ENCODE data around the gene AP5Z1. TPM values are rescaled to one million over a fixed set of nuclear protein-coding genes. Genes with fewer than 3 reads are reported as not detected.

Gene AP5Z1
- total RNA-seq, 4 donors from 2014 or later, result 36.6 to 111 (median 44.5) TPM

DNA sequence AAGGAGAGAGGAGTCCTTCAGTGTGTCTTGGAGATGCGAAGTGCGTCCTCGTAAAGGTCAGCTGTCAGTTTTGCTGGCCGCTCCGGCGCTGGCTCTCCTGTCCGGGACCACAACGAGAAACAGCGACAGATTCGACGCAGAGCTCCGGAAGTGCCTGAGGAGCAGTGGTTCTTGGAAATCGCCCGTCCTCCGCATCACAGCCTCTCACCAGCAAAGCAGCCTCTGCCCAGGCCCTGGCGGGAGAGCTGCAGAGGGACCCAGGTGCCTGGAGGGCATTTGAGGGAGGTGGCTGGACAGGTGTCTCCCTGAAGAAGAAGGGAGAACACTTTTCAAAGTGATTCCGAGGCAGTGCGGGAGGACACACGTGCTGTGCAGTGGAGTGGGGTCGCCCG is 11.6 kb upstream of the AP5Z1 start:
- H3K27me3 ChIP-seq, result no peaks in the 10 kb centered on the region
- H3K36me3 ChIP-seq, result peaks cover 0 to 45% (median 20%) of the 10 kb centered on the region in 4 donors
- no peak overlapping the region for H3K4me3 ChIP-seq
- in situ Hi-C loops (cut with MboI; ENCODE audit: low pct_ligation_motif_present in 1 of 4, low pct_unique_long_range_greater_than_20kb in 1 of 4, low sequenced_read_pairs in 3 of 4) (loop anchor here in 2 of 4 donors (25.0 kb wide), 1 partner anchor 151 kb away; no protein-coding TSS in a partner anchor), intact Hi-C loops (cut with DNase I; ENCODE audit: low total_unique reads) (no loop called here)
- no peak for TF ChIP-seq EP300 (IDR thresholded peaks at IDR 0.05; ENCODE audit: low read depth)
- TF ChIP-seq POLR2AphosphoS5 (IDR thresholded peaks at IDR 0.05), result no peak
- TF ChIP-seq, protein P1, sequence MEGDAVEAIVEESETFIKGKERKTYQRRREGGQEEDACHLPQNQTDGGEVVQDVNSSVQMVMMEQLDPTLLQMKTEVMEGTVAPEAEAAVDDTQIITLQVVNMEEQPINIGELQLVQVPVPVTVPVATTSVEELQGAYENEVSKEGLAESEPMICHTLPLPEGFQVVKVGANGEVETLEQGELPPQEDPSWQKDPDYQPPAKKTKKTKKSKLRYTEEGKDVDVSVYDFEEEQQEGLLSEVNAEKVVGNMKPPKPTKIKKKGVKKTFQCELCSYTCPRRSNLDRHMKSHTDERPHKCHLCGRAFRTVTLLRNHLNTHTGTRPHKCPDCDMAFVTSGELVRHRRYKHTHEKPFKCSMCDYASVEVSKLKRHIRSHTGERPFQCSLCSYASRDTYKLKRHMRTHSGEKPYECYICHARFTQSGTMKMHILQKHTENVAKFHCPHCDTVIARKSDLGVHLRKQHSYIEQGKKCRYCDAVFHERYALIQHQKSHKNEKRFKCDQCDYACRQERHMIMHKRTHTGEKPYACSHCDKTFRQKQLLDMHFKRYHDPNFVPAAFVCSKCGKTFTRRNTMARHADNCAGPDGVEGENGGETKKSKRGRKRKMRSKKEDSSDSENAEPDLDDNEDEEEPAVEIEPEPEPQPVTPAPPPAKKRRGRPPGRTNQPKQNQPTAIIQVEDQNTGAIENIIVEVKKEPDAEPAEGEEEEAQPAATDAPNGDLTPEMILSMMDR (IDR thresholded peaks at IDR 0.05), result no peak
- TF ChIP-seq POLR2A (IDR thresholded peaks at IDR 0.05), result no peak
- peaks cover 0 to 15% (median 8%) of the 10 kb centered on the region in 4 donors for H3K4me1 ChIP-seq
- H3K27ac ChIP-seq, result no peak overlapping the region
- no peak for DNase-seq
- WGBS, 2 donors (ENCODE audit: low coverage in 1 of 2), result 96 to 100% methylated on average over 4 to 21 of the region's 21 CpGs
- no peaks in the 10 kb centered on the region for H3K9me3 ChIP-seq

DNA sequence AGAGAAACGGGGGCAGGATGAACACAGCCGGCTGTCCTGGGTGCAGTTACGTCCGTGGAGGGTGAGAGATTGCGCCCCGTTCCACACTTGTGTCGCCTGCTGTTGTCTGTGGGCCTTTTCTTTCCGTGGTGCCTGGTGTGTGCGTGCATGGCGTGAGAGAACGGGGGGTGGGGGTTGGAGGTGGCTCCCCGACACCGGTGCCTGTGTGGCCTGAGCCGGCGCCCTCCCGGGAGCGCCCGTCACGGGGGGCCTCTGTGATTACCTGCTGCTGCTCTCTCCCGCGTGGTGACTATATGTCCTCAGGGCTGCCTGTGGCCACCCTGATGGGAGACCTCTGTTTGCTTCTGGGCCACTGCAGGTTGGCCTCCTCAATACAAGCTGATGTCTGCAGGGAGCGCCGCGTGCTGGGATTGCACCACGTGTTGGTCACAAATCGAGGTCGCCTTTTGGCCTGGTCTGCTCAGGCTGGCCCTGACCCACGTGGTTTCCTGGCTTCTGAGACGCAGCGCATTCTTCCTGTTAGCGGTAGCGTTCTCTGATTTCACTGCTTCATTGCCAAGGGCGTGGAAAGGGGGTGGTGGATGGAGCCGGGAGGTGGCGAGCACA is 10.9 kb upstream of the AP5Z1 start:
- Histone ChIP-seq H3K27me3 (no peaks in the 10 kb centered on the region), H3K4me3 (no peak overlapping the region), H3K27ac (peak overlapping the region; percentile 82 to 94 (median 88)), H3K36me3 (peaks cover 0 to 39% (median 18%) of the 10 kb centered on the region in 4 donors), H3K4me1 (peaks cover 0 to 16% (median 8%) of the 10 kb centered on the region in 4 donors), H3K9me3 (no peaks in the 10 kb centered on the region)
- intact Hi-C loops (cut with DNase I; ENCODE audit: low total_unique reads) (no loop called here), in situ Hi-C loops (cut with MboI; ENCODE audit: low pct_ligation_motif_present in 1 of 4, low pct_unique_long_range_greater_than_20kb in 1 of 4, low sequenced_read_pairs in 3 of 4) (loop anchor here in 2 of 4 donors (25.0 kb wide), 1 partner anchor 152 kb away; no protein-coding TSS in a partner anchor)
- no peak for TF ChIP-seq POLR2A (IDR thresholded peaks at IDR 0.05)
- TF ChIP-seq EP300 (IDR thresholded peaks at IDR 0.05; ENCODE audit: low read depth), result no peak
- TF ChIP-seq, protein P1 (IDR thresholded peaks at IDR 0.05), result no peak
- peak in 1 of 3 donors; percentile 52 for TF ChIP-seq POLR2AphosphoS5 (IDR thresholded peaks at IDR 0.05)
- no peak for DNase-seq
- WGBS, 2 donors (ENCODE audit: low coverage in 1 of 2), result 91 to 100% methylated on average over 2 to 35 of the region's 35 CpGs

DNA sequence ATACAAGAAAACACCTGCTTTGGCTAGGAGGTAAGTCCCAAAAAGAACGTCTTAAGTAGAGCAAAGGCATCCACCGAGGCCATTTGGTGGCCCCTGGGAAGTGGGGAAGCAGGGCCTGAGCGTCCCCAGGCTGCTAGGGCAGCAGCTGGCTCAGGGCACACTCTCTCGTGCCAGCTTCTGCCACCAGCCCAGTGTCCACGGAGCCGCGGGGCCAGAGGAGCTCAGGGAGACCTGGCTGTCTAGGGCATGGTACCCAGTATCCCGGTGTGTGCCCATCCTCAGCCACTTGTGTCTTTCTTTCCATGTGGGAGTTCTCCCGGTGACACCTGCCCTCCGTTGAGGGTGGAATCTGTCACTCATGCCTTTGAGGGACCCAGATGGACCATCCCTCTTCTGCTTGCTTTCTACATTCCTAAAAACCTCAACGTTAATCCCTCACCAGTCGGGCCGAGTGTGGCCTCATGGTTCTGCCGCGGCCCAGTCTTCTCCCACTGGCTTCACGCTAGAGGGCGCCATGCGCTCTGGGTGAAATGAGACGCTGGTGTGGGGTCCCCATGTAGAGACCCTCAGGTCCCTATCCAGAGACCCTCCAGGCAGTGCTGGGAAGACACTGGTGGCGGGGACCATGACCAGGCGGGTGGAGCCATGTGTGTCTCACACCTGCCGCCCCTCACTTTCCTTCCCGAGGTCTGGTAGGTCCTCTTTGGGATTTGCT is 9.5 kb upstream of the AP5Z1 start:
- Histone ChIP-seq H3K27me3 (no peaks in the 10 kb centered on the region), H3K36me3 (peaks cover 0 to 29% (median 14%) of the 10 kb centered on the region in 4 donors), H3K4me3 (no peak overlapping the region), H3K27ac (peak overlapping the region; percentile 82 to 94 (median 88)), H3K9me3 (no peaks in the 10 kb centered on the region), H3K4me1 (peaks cover 0 to 18% (median 8%) of the 10 kb centered on the region in 4 donors)
- no peak for TF ChIP-seq EP300 (IDR thresholded peaks at IDR 0.05; ENCODE audit: low read depth)
- TF ChIP-seq, protein P1 (IDR thresholded peaks at IDR 0.05), result peak in 2 of 5 experiments; percentile 12 to 23
- no peak for TF ChIP-seq POLR2A (IDR thresholded peaks at IDR 0.05)
- no peak for TF ChIP-seq POLR2AphosphoS5 (IDR thresholded peaks at IDR 0.05)
- intact Hi-C loops (cut with DNase I; ENCODE audit: low total_unique reads), result no loop called here
- DNase-seq, result no peak
- in situ Hi-C loops (cut with MboI; ENCODE audit: low pct_ligation_motif_present in 1 of 4, low pct_unique_long_range_greater_than_20kb in 1 of 4, low sequenced_read_pairs in 3 of 4), result loop anchor here in 2 of 4 donors (25.0 kb wide), 1 partner anchor 154 kb away; no protein-coding TSS in a partner anchor
- WGBS, 2 donors (ENCODE audit: low coverage in 1 of 2), result 77% methylated on average over 23 of the region's 23 CpGs; no CpG with 5 or more reads in 1 of the 2 donors

Measured in transverse colon (tissue), 4 donors.